NCI-H748 (cell line): ENCODE results near the gene ABHD4.
"Not testable (repeated sequence)": the region's sequence is repeated elsewhere in the genome, so short reads cannot be mapped to it uniquely, and the experiment has no call there.

Experiments used
- DNase-seq: peaks from one replicate; lab custom pipeline; 2025; ENCODE audit not compliant: unreplicated experiment; lab: John Stamatoyannopoulos, UW

ABHD4 gene

DNA sequence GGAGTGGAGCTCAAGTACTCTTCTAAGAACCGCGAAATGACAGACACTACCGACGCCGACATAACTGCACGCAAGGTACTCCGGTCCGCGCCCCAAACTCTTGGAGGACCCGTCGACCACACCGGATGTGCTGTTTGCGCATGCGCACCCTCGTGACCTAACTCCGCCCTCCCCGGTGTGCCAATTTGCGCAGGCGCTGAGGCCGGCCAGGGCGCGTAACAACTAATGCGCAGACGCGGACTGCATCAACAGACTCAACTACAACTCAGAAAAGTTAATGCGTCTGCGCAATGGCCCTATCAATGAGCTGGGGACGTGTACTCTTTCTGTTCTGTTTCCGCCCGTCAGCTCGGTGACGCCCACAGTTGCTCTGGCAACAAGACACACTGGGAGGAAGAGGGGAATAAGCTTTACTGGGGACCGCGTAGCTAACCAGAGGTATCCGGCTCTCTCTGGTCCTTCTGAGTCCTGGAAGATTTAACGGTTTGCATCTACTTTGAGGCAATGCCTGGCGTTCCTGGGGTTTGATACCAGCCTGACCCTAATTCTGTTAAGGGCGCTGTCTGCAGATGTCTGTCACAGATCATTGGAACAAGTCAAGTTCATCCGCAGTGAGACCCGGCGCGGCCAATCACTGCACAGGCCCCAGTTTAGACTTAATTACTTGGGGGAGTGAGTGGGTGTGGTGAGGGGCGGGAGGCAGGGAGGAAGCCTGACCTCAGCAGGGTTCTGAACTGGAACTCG, 8.8 kb upstream of the ABHD4 start, which contains the start of gene DAD1:
Gene DAD1, minus strand, starts transcription at position 129 of the 744 bp plus-strand sequence. Its CDS starts 67 bp downstream, at position 62.
- DNase-seq = peak; percentile 99

GRCh38 chr14:22593189-22593588, 4.9 kb upstream of the ABHD4 start:
- DNase-seq = no peak

DNA sequence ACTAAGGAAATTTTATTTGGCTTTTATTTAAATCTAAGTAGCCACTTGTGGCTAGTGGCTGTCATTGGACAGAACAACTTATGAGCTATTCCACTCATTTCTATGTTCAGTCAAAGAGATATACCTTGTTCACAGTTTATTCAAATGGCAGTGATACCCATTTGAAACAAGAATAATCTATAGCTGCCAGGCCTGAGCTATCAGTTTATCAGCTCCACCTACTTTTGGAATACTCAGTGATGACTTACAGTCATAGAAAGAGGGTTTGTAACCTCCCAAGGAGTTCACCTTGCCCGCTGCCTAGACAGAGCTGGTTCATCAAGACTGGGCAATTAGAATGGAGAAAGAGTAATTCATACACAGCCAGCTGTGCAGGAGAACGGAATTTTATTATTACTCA, 4.5 kb upstream of the ABHD4 start:
- DNase-seq = no peak

GRCh38 chr14:22594156-22594716, 3.9 kb upstream of the ABHD4 start:
- no peak for DNase-seq

DNA sequence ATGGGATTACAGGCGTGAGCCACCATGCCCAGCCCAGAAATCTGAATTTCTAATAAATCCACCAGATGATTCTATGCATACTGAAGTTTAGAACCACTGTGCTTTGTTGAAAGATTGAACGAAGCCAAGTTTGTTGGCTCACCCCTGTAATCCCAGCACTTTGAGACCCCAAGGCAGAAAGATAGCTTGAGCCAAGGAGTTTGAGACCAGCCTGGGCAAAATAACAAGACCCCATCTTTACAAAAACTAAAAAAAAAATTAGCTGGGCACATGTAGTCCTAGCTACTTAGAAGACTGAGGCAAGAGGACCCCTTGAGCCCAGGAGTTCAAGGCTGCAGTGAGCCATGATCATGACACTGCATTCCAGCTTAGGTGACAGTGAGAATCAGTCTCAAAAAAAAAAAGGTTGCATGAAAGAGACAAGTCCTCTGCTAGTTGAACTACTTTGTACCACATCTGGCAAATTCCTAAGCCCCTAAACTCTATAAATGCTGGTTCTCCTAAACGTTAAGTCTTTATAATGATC, 1.7 kb upstream of the ABHD4 start:
- no peak for DNase-seq

GRCh38 chr14:22597265-22597664, 835 bp upstream of the ABHD4 start:
- DNase-seq = no peak

DNA sequence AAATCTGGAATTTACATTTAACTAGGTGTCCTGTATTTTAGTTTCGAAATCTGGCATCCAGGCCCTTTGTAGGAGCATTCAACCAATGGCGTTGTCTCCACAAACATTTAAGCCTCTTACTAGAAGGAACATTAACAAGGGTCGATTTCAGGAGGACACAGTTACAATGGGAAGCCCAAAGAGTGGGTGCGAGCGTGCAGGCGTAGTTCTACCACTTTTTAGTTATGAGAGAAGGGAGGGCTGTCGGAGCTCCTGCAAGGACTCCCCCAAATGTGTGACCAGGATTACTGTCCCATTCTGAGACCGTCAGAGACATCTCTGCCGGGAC, 365 bp upstream of the ABHD4 start:
- no peak for DNase-seq

- peak; percentile 47 for DNase-seq
These were observed 770 bp downstream of the ABHD4 start for GRCh38 chr14:22598896-22599244.

- DNase-seq = no peak
These were observed 1.2 kb downstream of the ABHD4 start for GRCh38 chr14:22599349-22599748.

DNA sequence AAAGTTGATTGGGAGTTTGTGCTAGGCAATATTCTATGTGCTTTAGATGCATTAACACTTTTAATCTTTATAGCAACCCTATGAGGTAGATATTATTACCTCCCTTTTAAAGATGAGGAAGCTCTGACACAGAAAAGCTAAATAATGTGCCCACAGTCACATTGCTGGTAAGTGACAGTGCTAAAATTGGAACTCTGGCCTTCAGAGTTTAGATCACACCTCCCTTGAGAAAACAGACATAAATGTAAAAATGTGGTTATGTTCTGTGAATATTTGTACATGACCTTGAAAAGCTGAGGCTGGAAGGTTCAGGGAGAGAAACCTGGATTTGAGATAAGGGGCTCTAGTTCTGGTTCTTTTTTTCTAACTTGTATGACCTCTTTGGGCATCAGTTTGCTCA, 1.9 kb downstream of the ABHD4 start:
- DNase-seq = no peak

DNA sequence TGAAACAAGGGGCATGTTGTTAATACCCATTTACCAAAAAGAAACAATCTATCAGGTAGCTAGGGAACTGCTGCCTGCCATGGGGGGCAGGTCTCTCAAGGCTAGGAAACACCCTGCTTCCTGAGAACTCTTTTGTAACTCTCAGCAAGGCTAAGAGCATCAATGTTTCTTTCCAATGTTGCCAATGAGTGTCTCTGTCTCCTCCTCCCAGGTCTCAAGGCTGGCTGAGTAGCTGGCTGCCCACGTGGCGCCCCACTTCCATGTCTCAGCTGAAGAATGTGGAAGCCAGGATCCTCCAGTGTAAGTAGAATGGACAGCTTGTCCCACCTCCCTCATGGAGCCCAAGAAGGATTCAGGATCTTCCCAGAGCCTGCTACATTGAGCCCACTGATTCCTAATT, 3.4 kb downstream of the ABHD4 start:
- DNase-seq = no peak

- DNase-seq = no peak
These were observed 3.9 kb downstream of the ABHD4 start for GRCh38 chr14:22601996-22602395.

GRCh38 chr14:22602862-22603261, 4.8 kb downstream of the ABHD4 start:
- no peak for DNase-seq

DNA sequence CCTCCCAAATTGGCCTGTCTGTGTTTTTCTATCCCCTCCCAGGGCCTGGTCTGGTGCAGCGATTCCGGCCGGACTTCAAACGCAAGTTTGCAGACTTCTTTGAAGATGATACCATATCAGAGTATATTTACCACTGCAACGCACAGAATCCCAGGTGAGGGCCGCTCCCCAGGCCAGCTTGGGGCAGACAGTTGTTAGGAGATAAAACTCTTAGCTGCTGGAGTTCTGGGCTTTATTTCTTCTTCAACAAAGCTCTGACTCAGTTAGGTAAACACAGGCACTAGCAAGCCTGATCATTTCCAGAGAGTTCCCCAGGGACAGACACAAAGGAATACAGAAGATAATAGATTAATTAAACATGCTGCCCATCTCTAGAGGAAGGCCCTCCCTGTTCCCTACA, 8.3 kb downstream of the ABHD4 start:
- peak; percentile 43 for DNase-seq

DNA sequence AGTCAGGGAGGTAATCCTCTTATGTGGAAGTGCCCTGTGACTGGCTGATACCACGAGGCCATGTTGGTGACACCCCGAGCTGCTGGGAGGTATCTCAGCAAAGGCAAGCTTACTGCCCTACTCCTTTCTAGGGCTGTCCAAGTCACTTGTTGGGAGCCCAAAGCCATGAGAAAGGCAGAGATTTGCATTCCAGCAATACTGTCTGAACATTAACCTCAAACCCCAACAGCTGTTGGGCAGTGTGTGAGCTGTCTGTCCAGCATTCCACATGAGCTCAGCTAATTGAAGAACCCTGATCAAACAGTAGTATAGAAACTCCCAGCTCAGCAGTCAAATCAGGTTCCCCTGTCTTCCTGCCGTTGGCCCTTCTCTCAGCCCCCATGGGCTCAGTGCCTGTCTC, 9.2 kb downstream of the ABHD4 start:
- DNase-seq = no peak

DNA sequence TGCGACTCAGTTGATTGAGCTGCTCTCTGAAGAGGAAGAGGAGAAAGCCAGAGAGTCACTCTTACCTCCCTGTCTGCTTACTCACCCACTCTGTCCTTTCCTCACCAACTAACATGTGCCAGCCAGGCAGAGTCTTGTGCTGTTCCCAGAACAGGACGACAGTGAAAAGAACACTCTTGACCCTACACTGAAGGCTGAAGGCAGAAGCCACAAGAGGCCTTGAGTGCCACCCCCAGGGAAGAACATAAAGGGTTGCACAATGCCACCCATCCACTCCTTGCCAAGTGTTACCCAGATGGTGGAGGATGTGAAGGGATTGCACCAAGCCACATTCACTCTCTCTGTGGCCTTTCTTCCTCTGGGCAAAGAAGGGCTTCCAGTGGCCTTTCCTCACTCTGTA, 12.8 kb downstream of the ABHD4 start:
- no peak for DNase-seq

- no peak for DNase-seq
These were observed 15.1 kb downstream of the ABHD4 start for GRCh38 chr14:22613106-22613695.

DNA sequence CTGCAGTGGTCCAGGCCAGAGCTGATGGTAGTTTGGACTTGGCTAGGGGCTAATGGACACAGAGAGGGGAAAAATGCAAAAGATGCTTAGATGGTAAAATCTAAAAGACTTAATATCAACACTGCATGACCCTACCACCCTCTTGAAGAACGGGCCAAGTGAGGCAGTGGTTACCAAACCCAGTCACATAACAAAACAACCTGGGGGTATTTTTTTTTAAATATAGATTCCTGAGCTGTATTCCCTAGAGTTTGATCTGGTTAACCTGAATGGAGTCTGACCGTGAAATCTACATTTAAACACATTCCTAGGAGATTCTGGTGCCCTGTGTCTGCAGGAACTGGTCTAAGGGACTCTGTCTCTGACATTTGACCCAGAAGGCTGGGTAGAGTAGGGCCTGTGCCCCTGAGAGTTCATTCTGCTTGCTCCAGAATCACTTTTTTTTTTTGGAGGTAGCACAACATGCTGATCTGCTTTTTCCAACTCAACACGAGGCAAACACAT, 15.7 kb downstream of the ABHD4 start:
- DNase-seq = no peak

DNA sequence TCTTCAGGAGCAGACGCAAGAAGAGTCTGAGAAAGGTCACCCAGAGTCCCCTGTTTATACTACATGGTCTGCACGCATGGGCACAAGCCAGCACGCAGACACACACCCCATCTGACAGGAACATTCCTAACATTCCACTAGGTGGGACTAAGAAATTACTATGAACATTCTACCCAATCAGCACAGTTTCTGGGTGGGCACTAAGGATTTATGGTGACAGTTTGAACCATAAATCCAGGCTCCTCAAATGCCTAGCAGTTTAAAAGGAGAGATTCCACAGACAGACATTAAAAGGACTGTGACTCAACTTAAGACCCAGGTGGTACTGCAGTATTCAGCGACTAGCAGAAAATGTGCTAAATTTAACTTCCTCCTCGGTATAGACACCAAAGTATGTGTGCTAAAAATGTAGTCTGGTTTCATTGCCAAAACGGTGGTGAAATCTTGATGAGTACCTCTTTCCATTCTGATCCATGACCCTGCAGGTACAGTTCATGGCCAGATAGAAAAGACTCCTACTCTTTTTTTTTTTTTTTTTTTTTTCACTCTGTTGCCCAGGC, 16.2 kb downstream of the ABHD4 start:
- no peak for DNase-seq

- DNase-seq = not testable (repeated sequence)
These were observed 17.7 kb downstream of the ABHD4 start for GRCh38 chr14:22615765-22616164.

DNA sequence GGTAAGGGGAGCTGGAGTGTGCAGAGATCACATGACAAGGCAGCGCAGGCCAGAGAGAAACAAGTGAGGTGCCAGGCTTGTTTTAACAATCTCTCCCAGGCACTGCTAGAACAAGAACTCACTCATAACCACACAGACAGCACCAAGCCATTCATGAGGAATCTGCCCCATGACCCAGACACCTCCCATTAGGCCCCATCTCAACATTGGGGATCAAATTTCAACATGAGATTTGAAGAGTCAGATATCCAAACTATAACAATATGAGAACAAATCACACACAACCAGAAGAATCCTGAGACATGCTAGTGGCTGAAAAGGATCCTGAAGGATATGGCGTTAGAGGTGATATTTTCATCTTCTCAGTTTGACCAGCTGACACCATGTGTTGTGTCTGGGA, 24.2 kb downstream of the ABHD4 start:
- no peak for DNase-seq

- DNase-seq = no peak
These were observed 24.9 kb downstream of the ABHD4 start for GRCh38 chr14:22623047-22623446.
